CD4-positive, alpha-beta T cell treated with Interleukin-17A for 1 hour (primary cell): ENCODE measurements around the gene FAM163B.
"Not testable (repeated sequence)": the region's sequence is repeated elsewhere in the genome, so short reads cannot be mapped to it uniquely, and the experiment has no call there.

Experiments
- DNase-seq: peaks from one replicate; pipeline ENCODE4 v3.0.0-alpha.2; 2020

Gene FAM163B

DNA sequence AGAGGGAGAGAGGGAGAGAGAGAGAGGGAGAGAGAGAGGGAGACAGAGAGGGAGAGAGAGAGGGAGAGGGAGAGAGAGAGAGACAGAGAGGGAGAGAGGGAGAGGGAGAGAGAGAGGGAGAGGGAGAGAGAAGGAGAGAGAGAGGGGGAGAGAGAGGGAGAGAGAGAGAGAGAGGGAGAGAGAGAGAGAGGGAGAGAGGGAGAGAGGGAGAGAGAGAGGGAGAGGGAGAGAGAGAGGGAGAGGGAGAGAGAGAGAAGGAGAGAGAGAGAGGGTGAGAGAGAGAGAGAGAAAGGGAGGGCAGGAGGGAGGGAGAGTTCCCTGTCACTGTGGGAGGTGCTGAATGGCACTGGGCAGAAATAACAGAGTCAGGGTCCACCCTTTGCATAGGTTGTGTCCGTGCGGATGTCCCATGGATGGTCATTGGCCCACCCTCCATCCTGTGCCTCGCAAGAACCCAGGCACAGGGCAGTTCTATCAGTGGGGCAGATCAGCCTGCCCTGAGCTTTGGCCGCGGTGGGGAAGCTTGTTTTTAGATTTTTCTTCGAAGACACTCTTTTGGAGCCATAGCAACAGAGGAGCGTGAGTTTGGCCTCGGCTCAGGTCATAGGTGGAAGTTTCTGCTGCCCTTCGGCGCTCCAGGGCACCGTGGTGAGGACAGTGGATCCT lies 44.6 kb downstream of the FAM163B start:
- no peak for DNase-seq

DNA sequence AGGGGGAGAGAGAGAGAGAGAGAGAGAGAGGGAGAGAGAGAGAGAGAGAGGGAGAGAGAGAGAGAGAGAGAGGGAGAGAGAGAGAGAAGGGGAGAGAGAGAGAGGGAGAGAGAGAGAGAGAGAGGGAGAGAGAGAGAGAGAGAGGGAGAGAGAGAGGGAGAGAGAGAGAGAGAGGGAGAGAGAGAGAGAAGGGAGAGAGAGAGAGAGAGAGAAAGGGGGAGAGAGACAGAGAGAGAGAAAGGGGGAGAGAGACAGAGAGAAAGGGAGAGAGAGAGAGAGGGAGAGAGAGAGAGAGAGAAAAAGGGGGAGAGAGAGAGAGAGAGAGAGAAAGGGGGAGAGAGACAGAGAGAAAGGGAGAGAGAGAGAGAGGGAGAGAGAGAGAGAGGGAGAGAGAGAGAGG lies 45.4 kb downstream of the FAM163B start:
- DNase-seq, result not testable (repeated sequence)

DNA sequence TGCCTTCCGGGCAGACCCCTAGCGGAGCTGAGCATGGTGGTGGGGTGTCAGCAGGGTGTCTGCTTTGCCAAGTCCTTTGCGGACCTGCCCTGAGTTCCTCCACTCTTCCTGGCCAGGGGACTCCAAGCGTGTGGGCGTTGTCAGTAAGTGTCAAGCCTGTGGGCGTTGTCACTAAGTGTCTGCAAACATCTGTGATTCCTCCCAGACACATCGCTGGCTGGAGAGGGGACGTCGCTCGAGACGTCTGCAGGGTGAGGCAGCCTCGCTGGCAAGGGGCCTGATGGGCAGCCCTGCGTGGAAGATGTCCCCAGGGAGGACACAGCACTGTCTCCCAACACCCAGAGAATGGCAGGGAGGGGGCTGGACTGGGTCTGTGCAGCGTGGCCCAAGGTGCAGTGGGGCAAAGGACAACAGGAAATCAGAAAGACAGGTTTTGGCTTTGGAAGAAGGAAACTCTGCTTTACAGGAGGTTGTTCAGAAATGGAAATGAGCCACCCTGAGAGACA lies 45.8 kb downstream of the FAM163B start:
- DNase-seq, result no peak

DNA sequence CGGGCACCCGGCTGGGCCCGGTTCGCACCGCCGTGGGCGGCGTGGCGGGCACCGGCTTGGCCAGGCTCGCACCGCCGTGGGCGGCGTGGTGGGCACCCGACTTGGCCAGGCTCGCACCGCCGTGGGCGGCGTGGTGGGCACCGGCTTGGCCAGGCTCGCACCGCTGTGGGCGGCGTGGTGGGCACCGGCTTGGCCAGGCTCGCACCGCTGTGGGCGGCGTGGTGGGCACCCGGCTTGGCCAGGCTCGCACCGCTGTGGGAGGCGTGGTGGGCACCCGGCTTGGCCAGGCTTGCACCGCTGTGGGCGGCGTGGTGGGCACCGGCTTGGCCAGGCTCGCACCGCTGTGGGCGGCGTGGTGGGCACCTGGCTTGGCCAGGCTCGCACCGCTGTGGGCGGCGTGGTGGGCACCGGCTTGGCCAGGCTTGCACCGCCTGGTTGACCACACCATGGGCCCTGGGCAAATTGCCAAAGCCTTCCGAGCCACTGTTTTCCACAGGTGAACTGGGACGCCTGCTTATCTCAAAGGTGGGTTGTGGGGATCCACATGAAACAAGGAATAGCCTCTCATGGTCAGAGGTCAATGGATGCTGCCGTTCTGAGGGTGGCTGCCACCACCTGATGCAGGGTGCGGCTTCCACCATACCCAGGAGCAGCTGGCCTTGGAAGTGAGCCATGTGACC lies 46.4 kb downstream of the FAM163B start:
- no peak for DNase-seq

DNA sequence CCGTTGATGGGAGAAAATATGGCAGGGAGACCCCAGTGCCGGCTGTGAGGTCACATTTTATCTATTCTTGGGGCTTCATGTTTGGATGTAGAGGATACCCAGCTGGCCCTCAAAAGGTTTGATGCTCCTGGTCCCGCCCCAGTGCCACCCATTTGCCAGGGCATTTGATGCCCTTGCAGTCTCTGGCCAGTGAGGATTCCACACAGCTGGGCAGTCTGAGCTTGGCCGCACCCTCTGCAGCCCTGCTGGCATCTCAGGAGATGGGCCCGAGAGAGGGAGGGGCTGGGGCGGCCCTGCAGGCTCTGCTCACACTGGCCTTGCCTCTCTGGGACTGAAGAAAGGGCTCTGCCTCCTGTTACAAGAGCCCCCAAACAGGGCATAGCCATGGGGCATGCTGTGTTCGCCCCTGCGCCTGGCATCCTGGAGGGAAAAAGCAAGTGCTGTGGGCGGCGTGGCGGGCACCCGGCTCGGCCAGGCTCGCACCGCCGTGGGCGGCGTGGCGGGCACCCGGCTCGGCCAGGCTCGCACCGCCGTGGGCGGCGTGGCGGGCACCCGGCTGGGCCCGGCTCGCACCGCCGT lies 47.1 kb downstream of the FAM163B start:
- DNase-seq, result no peak

DNA sequence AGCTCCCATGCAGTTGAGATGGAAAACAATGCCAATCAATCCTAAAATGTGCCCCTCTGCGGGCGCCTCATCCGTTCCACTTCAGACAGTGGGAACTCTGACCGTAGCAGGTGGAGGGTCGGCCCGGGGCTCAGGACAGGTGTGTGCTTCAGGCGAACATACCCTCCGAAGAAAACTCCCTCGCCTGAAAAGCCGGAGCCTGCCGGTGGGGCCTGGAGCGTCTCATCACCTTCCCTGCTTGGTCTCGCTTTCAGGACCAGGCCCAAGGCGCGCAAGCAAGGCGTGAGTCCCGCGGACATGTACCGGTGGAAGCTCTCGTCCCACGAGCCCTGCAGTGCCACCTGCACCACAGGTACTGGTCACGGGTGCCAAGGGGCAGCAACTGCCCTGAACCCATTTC lies 48.2 kb downstream of the FAM163B start:
- no peak for DNase-seq

DNA sequence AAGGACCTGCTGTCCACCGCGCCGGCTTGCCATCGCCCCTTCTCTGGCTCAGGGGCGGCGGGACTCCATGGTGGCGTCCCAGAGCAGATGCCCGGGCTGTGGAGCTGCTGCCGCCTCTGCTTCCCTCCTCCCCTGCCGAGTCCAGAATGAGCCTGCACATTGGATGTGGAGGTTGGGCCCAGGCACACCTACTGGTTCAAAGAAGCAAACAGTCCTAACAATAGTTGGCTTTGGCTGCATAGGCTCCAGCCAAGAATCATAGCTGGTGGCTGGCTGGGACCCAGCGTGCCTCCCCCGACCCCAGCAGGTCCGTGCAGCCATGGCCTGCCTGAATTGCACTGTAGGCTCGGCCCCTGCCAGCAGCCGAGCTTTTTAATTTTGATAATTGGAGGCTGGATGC lies 48.9 kb downstream of the FAM163B start:
- DNase-seq, result no peak

DNA sequence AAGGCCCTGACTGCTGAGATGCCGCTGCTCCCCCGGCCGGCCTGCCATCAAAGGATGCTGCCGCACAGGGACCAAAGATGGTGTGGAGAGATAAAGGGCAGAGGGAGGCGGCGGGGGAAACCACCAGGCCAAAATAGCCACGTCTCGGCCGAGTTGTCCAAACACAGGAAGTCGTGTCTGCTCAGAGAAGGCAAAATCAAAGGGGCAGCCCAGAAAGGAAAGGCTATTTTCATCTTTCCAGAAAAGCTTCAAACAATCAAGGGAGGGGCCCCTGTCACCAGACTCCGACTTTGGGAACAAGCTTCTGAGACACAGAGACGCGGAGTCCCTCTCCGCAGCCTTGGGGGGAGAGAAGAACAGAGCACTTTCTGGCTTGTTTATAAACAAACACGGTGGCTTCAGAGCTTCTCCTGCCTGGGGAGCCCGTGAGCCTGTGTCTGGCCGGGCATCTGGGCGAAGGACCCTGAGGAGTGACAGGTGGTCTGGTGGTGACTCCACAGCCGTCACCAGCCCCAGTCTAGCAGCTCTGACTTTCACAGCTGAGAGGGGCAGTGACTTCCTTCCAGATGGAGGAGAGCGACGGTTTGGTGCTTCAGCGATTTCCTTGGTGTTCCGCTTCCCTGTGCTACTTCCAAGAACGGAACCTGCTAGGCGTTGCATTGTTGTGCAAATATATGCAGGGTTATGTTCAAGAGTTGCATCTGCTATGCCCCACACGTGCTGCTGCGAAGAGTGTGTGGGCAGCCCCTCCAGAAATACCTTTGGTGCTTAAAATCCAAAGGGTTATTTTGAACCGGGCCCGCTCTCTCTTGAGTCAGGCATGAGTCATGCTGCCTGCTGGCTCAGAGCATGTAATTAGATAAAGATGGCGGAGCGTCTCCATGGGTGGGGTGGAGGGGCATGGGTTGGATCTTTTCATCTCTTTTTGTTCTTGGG lies 50.7 kb downstream of the FAM163B start:
- no peak for DNase-seq

DNA sequence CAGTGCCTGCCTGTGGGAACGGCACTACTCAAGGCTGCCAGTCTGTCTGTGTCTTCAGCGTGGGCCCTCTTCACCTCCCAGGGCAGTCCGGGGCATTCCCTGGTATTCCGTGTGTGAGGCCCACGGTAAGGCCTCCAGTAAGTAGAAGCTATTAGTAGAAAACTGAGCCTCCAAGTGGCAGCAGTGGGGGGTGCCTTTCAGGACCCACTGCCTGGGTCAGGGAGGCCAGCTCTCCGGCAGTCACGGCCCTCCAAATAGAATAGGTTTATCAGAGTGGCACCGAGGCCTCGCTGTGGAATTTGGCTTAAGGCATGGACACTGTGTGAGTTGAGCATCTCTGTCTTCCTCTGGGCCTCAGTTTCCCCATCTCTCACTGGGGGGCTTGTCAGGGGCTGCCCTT lies 51.6 kb downstream of the FAM163B start:
- no peak for DNase-seq

DNA sequence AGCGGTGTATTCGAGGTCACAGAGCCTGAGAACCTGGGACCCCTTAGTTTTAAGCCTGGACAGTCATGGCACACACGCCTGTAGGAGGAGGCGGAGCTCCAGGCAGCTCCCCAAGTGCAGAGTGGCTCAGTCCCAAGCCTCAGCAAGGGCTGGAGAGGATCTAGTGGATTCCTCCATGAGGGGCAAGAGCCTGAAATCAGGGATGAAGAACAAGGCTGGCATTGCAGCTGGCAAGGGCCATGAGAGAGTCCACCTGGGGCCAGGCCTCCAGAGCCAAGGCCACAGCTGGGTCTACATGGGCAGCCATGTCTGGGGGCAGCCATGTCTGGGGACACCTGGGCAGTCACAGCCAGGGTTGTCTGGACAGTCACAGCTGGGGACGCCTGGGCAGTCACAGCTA lies 52.8 kb downstream of the FAM163B start:
- no peak for DNase-seq

DNA sequence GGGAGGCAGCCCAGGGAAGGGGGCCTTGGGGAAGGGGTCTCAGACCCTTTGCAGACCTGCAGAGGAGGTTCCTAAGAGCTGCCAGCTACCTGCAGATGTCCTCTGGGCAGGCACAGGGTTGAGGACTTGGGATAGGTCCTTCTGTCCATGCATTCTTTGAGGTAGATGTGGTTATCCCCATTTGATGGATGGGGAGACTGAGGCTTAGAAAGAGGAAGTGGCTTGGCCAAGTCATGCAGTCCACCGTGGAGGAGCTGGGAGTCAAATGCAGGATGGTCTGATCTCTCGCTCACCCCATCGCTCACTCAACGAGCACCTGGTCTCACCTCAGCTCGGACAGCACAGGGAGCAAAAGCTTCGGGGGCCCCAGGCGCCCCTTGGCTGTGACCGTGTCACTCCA lies 54.5 kb downstream of the FAM163B start:
- no peak for DNase-seq

DNA sequence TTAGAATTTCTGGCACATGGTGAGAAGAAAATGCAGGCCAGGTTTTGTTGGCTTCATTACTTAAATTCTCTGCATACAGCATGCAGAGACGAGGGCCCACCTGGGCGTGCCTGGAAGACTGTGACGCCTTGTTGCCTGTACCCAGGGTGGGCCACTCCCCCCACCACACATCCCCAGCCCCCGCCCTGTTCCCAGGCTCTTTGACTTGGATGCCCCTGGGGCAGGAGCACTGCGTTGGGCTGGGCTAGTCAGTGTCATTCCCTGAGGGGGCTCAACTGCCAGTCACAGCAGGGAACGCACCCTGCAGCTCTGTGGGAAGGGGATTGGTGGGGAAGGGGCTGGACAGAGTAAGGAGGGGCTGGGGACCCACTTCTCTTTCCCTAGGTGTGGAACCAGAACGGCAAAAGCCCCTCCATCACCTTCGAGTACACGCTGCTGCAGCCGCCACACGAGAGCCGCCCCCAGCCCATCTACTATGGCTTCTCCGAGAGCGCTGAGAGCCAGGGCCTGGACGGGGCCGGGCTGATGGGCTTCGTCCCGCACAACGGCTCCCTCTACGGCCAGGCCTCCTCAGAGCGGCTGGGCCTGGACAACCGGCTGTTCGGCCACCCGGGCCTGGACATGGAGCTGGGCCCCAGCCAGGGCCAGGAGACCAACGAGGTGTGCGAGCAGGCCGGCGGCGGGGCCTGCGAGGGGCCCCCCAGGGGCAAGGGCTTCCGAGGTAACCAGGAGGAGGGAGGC lies 55.0 kb downstream of the FAM163B start:
- no peak for DNase-seq

DNA sequence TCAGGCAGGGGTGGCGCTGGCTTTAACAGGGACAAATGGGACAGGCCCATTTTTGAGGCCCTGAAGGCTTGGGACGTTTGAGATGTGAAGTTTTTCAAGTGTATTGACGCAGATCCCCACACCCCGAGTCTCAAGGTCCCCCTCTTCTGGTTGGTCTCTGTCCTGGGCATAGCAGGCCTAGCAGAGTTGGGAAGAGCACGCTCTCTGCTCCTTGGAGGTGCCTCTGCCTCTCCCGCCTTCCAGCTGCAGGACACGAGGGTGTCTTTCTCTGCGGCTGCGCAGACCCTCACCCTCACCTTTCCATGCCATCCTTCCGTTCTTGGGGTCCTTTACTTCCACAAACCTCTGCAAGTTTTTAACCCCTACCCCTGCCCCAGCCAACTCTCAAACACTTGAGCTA lies 56.1 kb downstream of the FAM163B start:
- DNase-seq, result no peak

DNA sequence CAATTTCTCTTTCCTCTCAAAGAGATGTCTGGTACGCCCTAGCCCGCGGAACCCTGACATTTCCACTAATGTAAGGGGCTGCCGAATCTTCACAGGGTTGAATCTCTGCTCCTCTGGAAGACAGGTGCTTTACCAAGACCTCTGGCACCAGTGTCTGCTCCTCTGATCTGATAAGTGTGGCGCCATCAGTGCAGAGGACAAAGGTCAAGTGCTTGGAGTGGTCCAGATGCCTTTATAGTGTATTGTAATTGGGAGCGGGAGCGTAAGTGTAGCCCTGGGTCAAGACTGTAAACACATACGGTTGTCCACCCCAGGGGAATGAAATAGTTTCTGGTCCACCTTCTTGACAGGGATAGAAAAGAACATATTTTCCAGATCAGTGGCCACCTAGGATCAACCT lies 57.0 kb downstream of the FAM163B start:
- DNase-seq, result no peak

DNA sequence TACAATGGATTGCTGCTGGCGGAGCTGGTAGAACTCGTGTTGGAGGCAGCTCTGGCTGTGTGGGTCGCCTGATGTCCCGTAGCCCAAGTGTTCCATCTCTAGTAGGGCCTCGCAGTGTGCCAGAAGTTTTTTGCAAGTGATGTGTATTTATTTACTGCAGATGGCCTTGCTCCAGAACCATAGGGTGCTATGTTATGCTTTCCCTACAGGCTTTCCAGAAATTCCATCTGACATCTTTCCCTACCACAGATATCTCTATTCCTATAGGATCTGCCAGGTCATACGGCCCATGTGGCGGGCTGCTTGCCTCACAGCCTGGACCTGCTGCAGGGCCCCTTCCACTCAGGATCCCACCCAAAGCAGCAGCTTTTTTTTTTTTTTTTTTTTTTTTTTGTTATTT lies 57.7 kb downstream of the FAM163B start:
- DNase-seq, result no peak

DNA sequence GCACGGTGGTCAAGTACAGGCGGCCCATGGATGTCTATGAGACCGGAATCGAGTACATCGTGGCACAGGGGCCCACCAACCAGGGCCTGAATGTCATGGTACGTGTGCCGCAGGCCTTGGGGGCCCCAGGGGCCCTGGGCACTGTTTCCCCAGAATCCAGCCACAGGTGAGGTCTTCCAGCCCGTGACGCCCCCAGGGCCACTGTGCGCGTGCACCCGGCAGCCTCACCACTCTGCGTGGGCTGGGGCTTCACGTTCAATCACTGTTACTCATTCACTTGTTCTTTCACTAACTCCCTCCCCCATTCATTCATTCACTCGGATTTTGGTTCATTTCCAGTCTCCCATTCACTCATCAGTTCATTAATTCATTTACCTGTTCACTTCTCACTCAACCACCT lies 62.1 kb downstream of the FAM163B start:
- no peak for DNase-seq

DNA sequence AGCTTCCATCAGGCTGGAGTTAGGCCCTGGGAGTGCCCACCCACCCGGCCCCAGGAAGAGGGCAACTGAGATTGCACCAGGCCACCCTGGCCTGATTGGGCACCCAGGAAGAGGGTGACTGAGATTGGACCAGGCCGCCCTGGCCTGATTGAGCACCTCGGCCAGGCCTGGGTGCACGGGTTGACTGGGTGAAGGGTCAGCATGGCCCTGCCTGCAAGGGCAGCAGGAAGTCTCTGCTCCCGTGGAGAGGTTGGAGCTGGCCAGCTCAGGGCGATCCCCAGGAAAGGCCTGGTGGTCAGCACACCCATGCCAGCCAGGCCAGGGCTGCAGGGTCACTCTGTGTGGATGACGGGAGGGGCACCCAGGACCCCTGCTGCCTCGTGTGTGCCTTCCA lies 62.9 kb downstream of the FAM163B start:
- DNase-seq, result no peak

DNA sequence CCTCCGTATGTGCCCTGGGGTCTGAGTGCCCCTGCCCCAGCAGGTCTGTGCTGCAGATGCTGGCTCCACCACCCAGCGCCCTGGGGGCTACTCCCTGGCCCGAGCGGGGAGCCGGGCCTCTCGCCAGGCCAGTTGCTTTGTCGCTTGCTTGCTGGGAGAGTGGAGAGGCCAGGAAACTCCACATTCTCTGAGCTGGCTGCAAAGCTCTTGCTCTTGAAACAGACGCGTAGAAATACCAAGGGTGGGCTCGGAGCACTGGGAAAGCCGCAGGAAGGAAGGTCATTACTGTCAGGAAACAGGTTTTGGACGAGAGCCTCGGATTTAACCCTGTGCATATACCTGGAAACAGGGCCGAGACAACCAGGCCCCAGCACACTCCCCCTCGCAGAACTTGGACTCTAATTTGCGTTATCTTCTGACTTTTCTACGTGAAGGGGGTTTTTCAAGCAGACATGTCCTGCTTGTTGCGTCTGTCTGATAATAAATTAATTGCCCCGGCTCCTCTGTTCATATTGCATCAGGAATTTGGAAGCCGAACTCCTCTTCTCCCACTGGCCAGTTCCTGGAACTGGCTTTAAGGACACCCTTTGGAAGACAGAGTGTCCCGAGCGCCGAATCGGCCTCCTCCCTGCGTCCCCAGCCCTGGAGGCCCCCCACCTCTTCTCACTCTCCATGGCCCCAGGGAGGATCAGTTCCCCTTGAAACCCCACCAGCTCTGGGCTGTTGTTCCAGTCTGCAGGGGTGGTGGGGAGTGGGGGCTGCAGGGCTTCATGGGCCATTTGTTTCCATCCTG lies 63.5 kb downstream of the FAM163B start:
- no peak for DNase-seq

DNA sequence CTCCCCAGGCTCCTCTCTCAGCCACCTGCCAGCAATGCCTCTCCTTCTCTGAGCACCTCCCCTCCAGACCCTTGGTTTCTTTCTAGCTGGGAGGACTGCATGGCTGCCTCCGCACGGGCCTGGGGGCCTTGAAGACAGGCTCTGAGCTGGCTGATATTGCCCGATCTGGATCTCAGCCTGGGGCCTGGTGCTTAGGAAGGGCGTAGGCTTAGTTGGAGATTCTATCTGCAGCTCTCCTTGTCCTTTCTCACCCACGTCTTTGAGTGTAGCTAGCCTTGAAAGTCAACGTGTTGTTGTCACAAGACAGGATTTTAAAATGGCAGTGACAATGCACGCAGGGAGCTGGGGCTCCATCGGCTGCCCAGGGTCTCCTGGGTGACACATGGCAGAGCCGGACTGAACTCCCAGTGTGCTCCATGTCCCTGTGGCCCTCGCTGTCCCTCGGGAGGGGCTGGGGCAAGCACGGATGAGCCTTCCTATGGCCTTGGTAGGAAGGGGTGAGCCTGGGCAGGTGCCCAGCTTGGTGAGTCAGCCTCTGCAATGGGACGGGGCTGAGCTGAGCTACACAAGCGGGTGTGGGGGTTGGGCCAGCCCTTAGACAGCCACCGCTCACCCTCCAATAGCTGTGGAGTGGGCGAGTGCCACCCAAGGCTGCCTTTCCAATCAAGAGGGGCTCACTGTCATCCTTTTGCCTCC lies 65.3 kb downstream of the FAM163B start:
- no peak for DNase-seq

DNA sequence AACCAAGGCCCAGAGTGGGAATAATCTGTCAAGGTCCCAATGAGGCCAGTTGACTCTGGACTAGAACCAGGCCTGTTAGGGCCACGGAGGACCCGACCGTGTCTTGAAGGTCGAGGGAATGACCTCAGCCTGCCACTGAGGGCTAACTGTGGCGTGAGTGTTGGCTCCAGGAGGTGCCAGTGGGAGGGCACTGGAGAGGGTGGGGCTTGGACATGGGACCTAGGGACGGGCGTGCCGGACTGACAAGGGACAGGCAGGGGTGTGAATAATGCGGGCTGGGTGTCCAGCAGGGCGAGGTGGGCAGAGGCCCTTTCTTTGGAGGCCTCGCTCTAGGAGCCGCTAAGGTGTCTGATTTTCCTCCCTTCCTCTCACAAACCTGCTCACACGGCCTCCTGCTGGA lies 67.2 kb downstream of the FAM163B start:
- DNase-seq, result no peak

DNA sequence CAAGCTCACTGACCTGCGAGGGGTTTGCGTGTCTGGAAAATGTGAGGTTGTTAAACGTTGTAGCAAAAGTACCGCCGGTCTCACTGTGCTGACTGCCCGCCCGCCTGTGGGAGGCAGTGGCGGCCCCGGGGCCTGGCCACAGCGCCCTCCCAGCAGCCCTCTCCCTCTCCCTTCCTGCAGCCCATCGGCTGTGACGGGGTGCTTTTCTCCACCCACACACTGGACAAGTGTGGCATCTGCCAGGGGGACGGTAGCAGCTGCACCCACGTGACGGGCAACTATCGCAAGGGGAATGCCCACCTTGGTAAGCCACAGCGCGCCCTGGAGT lies 68.5 kb downstream of the FAM163B start:
- DNase-seq, result no peak
